Spleen (tissue), 7 donors: ENCODE measurements around the gene POLH.

Experiments used
- CTCF ChIP-seq, 11 experiments: fragments of 200-600 bp in 7 of 11; fragments of 450-650 bp in 4 of 11; sonication (generic) in 4 of 11; IDR thresholded peaks in 8 of 11; conservative IDR thresholded peaks in 3 of 11; 1 replicate in 7 of 11; 2 replicates in 4 of 11; pipeline versions ENCODE4 v1.4.0 to v1.8.0; 2016 to 2021; ENCODE audit warnings: antibody characterized with exemption in 11 of 11, inconsistent platforms in 4 of 11, mild to moderate bottlenecking in 1 of 11
- POLR2A ChIP-seq, 3 donors: fragments of 450-650 bp; IDR thresholded peaks; one replicate each; pipeline ENCODE4 v1.5.1; 2017; ENCODE audit warnings: antibody characterized with exemption in 3 of 3, mild to moderate bottlenecking in 1 of 3
- POLR2AphosphoS5 ChIP-seq, 3 donors: sonication (generic); formaldehyde crosslinking; IDR thresholded peaks; one replicate each; pipeline ENCODE4 v1.5.1; 2017; ENCODE audit warnings: antibody characterized with exemption in 3 of 3
- donor health status: DM: no; HTN: no; CAD: no; lungs with moderate emphysema.
- donor health status: DM: no; HTN: no; CAD: no.
- donor health status: DM: no; HTN: no; CAD: no.

- no peak for TF ChIP-seq CTCF (IDR thresholded peaks at IDR 0.05 in 8 of 11, conservative IDR thresholded peaks at IDR 0.05 in 3 of 11)
- TF ChIP-seq POLR2AphosphoS5 (IDR thresholded peaks at IDR 0.05), result no peak
- TF ChIP-seq POLR2A (IDR thresholded peaks at IDR 0.05), result no peak
These were observed 48.9 kb downstream of the POLH start for GRCh38 chr6:43624786-43625288.
